HTERT RPE-1 (cell line): Measurements from ENCODE around the gene SEC14L1.
"Not testable (repeated sequence)": the region's sequence is repeated elsewhere in the genome, so short reads cannot be mapped to it uniquely, and the experiment has no call there.

Experiments
- in situ Hi-C: fragments of 300-500 bp; cut with MboI; formaldehyde crosslinking; loops from 4 replicates; pipeline ENCODE4 v1.14.3; 2020; ENCODE audit warnings: low sequenced_read_pairs

Gene SEC14L1

GRCh38 chr17:77254951-77255825 is 114.4 kb downstream of the SEC14L1 start:
- in situ Hi-C loops, result no loop called here

- in situ Hi-C loops, result not testable (repeated sequence)
Observed at GRCh38 chr17:77255970-77256369, 115.2 kb downstream of the SEC14L1 start.

- in situ Hi-C loops, result no loop called here
Observed at GRCh38 chr17:77256710-77257109, 115.9 kb downstream of the SEC14L1 start.

- in situ Hi-C loops, result no loop called here
Observed at GRCh38 chr17:77257169-77257568, 116.4 kb downstream of the SEC14L1 start.

GRCh38 chr17:77257596-77258458 is 117.1 kb downstream of the SEC14L1 start:
- in situ Hi-C loops, result no loop called here

- in situ Hi-C loops, result no loop called here
Observed at GRCh38 chr17:77258638-77259037, 117.9 kb downstream of the SEC14L1 start.

DNA sequence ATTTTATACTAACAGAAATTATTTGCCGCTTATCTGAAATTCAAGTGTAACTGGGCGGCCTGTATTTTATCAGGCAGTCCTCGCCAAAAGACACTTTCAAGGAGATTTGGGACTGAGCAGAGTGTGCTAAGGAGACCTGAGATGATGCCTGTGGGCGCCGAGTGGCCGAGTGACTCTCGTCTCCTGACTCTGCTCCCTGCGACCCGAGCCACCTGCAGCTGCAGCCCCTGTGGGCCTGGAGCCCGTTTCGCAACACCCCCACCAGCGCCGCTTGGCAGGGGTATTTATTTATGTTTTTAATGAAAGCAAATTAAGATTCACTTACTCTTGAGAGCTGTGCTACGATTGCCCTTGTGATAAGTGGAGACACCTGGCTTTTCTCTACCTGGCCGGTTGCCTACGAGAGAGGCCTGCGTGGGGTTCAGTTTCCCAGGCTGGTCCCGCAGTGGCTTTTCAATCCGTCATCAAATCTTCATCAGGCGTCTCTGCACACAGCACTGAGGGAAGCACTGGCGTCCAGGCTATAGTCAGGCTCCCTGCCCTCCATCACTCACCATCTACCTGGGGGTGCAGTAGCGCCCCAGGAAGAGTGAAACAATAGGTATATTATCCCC is 124.0 kb downstream of the SEC14L1 start:
- in situ Hi-C loops, result no loop called here

- in situ Hi-C loops, result no loop called here
Observed at GRCh38 chr17:77266213-77266612, 125.4 kb downstream of the SEC14L1 start.
